Femur (tissue), 1 donor: Measurements from ENCODE around the gene RAF1.
A peak's percentile ranks its signal among the peaks of the same experiment; 100 is the strongest.
"Not testable (repeated sequence)": the region's sequence is repeated elsewhere in the genome, so short reads cannot be mapped to it uniquely, and the experiment has no call there.

Experiments used
- DNase-seq: peaks from one replicate; pipeline ENCODE4 v3.0.0-alpha.2; 2017

The RAF1 gene

GRCh38 chr3:12663936-12664908, at the start of gene RAF1:
RAF1 (minus strand) TSS chr3:12664117; CDS start chr3:12618721, 45,396 bp downstream.
- DNase-seq = peak; percentile 99

GRCh38 chr3:12710062-12710461, 46.1 kb upstream of the RAF1 start:
- no peak for DNase-seq

GRCh38 chr3:12709334-12709733, 45.4 kb upstream of the RAF1 start:
- no peak for DNase-seq

- peak; percentile 75 for DNase-seq
Measured at GRCh38 chr3:12708584-12709192, 44.8 kb upstream of the RAF1 start.

GRCh38 chr3:12707449-12707848, 43.5 kb upstream of the RAF1 start:
- DNase-seq = no peak

GRCh38 chr3:12706504-12707253, 42.8 kb upstream of the RAF1 start:
- peak; percentile 57 for DNase-seq

- no peak for DNase-seq
Measured at GRCh38 chr3:12705981-12706380, 42.1 kb upstream of the RAF1 start.

- DNase-seq = no peak
Measured at GRCh38 chr3:12705374-12705926, 41.5 kb upstream of the RAF1 start.

GRCh38 chr3:12702501-12702900, 38.6 kb upstream of the RAF1 start:
- no peak for DNase-seq

GRCh38 chr3:12701601-12702000, 37.7 kb upstream of the RAF1 start:
- not testable (repeated sequence) for DNase-seq

GRCh38 chr3:12700800-12701199, 36.9 kb upstream of the RAF1 start:
- DNase-seq = no peak

GRCh38 chr3:12695916-12696315, 32.0 kb upstream of the RAF1 start:
- DNase-seq = no peak

GRCh38 chr3:12695112-12695511, 31.2 kb upstream of the RAF1 start:
- DNase-seq = no peak

GRCh38 chr3:12692444-12692843, 28.5 kb upstream of the RAF1 start:
- no peak for DNase-seq

GRCh38 chr3:12689997-12690711, 26.2 kb upstream of the RAF1 start:
- no peak for DNase-seq

- DNase-seq = no peak
Measured at GRCh38 chr3:12687948-12688347, 24.0 kb upstream of the RAF1 start.

- no peak for DNase-seq
Measured at GRCh38 chr3:12686096-12686495, 22.2 kb upstream of the RAF1 start.

GRCh38 chr3:12681943-12682390, 18.1 kb upstream of the RAF1 start:
- DNase-seq = peak; percentile 26

GRCh38 chr3:12681089-12681942, 17.4 kb upstream of the RAF1 start:
- DNase-seq = no peak

GRCh38 chr3:12679468-12679867, 15.6 kb upstream of the RAF1 start:
- DNase-seq = no peak

- DNase-seq = no peak
Measured at GRCh38 chr3:12677616-12678015, 13.7 kb upstream of the RAF1 start.
